Retina (tissue), 1 donor: ENCODE measurements around the gene PCGF2.
"Not testable (repeated sequence)": the region's sequence is repeated elsewhere in the genome, so short reads cannot be mapped to it uniquely, and the experiment has no call there.

Source experiments
- DNase-seq: peaks from one replicate; pipeline ENCODE4 v3.0.0-alpha.2; 2016

Gene PCGF2

GRCh38 chr17:38733982-38734973, 13.9 kb downstream of the PCGF2 start:
- DNase-seq = no peak

DNA sequence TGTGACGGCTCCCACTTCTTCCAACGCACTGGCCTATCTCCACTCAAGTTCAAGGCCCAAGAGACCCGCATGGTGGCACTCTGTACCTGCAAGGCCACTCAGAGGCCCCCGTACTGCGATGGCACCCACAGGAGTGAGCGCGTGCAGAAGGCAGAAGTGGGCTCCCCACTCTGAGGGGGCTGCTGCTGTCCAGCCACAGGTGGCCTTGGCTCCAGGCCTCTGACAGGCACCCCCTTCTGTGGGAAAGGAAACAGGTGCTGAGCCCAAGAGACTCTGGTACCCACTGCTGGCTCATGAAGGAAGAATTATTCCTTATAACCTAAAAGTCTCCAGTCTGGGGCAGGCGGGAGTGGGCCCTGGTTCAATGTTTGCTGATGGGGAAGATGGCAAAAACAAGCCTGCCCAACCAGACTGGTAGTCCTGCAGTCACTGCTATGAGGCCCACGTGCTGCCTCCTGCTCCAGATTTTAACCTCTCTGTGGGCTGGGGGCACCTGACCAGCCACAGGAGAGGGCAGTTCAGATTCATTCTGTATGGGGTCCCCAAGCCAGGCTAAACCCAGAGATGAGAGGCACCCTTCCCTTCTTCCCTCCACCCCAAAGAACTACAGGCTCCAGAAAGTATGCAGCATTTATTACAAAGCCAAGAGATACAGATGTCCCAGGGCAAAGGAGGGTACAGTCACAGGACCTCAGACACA, 14.7 kb downstream of the PCGF2 start:
- DNase-seq = no peak

GRCh38 chr17:38732376-38733281, 15.5 kb downstream of the PCGF2 start:
- DNase-seq = no peak

GRCh38 chr17:38731526-38732294, 16.4 kb downstream of the PCGF2 start:
- no peak for DNase-seq

DNA sequence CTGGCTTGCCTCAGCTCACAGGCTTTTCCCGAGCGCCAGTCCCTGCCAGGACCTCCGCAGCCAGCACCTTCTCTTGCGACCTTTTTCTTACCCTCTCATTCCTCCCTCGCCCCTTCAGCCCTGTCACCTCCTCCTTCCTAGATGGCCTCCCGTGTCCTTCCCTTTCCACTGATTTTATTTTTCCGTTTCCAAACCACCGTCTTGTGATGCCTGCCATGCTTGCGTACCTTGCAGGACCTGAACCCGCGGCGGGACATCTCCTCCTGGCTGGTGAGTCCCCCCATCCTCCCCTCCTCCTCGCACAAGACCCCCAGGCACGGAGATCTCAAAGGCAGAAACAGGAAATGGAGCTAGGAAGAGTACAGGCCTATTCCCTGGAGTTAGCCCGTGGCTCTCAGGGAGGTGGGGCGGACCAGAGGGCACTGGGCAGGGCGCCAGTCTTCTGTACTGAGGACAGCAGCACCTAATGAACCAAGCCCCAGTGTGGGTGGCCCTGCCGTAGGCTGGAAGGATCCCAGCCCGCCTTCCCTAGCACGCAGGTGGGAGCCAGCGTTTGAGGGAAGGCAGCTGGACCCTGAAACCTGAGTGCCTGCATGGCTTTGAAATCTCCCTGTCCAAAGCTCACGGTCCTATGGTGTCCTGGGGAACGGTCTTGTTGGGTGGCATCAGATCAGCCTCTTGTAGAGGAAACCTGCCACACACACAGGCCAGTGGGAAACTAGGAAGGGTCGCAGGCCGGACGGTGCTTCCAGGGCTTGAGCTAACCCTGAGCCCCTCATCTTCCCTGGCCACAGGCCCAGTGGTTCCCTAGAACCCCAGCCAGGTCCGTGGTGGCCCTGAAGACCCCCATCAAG, 17.4 kb downstream of the PCGF2 start:
- peak; percentile 63 for DNase-seq

GRCh38 chr17:38729886-38730525, 18.1 kb downstream of the PCGF2 start, which contains the start of gene CISD3:
Gene CISD3 (plus strand): TSS chr17:38730341. CDS start chr17:38730359, 18 bp downstream.
- DNase-seq = peak; percentile 85

GRCh38 chr17:38729368-38729885, 18.7 kb downstream of the PCGF2 start:
- no peak for DNase-seq

DNA sequence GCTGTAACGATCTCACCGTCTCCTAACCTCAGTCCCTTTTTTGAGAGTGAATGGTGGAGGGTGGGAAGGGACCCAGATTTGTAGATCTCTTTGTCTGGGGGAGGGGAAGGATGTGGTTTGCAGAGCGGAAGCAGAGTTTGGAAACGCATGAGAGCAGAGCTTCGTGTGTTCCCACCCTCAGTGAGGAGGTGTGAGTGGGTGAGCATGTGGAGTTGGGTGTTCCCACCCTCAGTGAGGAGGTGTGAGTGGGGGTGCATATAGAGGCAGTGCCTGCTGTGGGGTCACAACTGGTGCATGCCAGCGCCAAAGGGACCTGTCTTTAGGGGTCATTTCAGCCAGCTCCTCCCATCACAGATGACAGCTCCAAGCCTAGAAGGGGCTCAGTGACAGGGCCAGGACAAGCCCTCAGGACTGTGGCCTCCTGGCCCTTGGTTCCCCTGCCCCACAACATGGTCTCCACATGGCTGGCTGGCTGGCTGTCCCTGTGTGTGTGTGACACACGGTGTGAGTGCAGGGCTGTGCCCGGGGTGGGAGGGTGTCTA, 19.8 kb downstream of the PCGF2 start:
- no peak for DNase-seq

- no peak for DNase-seq
Observed at GRCh38 chr17:38727736-38728135, 20.4 kb downstream of the PCGF2 start.

- not testable (repeated sequence) for DNase-seq
Observed at GRCh38 chr17:38726145-38726544, 22.0 kb downstream of the PCGF2 start.

DNA sequence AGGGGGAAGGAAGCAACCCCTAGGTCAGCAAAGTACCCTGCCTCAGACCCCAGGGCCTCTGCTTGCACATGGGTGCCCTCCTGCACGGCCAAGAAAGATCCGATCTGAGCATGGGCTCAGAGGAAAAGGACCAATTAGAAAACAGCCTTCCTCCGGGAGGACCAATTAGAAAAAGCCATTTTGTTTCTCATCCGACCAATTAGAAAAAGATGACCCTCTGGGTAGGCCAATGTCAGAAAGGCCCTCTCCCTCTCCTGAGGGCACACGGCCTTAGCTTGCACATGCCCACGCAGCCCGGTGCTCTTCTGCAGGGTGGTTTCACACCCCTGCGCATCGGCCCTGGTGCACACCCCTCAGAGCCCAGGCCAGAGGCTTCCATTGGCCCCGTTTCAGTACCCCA, 23.1 kb downstream of the PCGF2 start:
- no peak for DNase-seq

- no peak for DNase-seq
Observed at GRCh38 chr17:38724337-38724988, 23.7 kb downstream of the PCGF2 start.

DNA sequence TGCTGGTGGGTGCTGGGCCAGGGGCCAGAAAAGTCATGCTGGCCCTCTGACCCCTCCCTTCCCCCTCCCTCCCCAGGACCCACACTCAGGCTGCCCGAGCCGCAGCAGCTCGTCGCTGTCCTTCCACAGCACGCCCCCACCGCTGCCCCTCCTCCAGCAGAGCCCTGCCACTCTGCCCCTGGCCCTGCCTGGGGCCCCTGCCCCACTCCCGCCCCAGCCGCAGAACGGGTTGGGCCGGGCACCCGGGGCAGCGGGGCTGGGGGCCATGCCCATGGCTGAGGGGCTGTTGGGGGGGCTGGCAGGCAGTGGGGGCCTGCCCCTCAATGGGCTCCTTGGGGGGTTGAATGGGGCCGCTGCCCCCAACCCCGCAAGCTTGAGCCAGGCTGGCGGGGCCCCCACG, 26.3 kb downstream of the PCGF2 start:
- DNase-seq = no peak

GRCh38 chr17:38720941-38721340, 27.2 kb downstream of the PCGF2 start:
- DNase-seq = no peak

- no peak for DNase-seq
Observed at GRCh38 chr17:38719943-38720641, 28.0 kb downstream of the PCGF2 start.

- DNase-seq = no peak
Observed at GRCh38 chr17:38719289-38719942, 28.7 kb downstream of the PCGF2 start.

DNA sequence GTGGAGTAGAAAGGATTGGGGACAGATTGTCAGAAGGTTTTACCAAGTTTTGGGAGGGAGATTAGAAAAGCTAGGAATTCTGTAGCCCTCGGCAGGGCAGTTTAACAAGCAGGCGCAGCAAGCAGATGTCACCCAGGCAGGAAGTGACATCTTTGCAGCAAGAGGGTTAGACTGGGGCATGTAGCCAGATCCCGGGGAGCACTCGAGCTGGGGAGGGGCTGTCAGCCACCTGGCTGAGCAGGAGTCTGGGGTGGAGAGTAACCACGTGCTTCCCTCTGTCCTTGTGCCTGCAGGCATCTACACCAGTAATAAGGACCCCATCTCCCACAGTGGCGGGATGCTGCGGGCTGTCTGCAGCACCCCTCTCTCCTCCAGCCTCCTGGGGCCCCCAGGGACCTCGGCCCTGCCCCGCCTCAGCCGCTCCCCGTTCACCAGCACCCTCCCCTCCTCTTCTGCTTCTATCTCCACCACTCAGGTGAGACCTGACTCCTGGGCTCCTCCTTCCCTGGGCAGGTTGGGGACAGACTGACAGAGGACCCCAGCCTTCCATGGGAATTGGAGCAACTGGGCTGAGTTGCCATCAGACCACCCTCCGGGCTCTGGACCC, 30.9 kb downstream of the PCGF2 start:
- DNase-seq = no peak
